IPS-NIHi7 (cell line): ENCODE results near the gene RFTN2.
"Not testable (repeated sequence)": the region's sequence is repeated elsewhere in the genome, so short reads cannot be mapped to it uniquely, and the experiment has no call there.

Experiments used
- DNase-seq: peaks from one replicate; pipeline ENCODE4 v3.0.0; 2012; ENCODE audit warnings: mixed read lengths; ENCODE audit errors: extremely low spot score

The RFTN2 gene

GRCh38 chr2:197675246-197675645, at the start of gene RFTN2:
TSS of gene RFTN2 (minus strand) at chr2:197675587. CDS start at chr2:197675458, 129 bp downstream.
- DNase-seq, result no peak

GRCh38 chr2:197717863-197718262, 42.5 kb upstream of the RFTN2 start:
- DNase-seq, result no peak

- no peak for DNase-seq
Observed at GRCh38 chr2:197713271-197713670, 37.9 kb upstream of the RFTN2 start.

- DNase-seq, result no peak
Observed at GRCh38 chr2:197711578-197711977, 36.2 kb upstream of the RFTN2 start.

- no peak for DNase-seq
Observed at GRCh38 chr2:197710424-197711042, 35.1 kb upstream of the RFTN2 start.

- DNase-seq, result not testable (repeated sequence)
Observed at GRCh38 chr2:197709140-197709539, 33.8 kb upstream of the RFTN2 start.

- DNase-seq, result no peak
Observed at GRCh38 chr2:197708331-197708730, 32.9 kb upstream of the RFTN2 start.

GRCh38 chr2:197707316-197708213, 32.2 kb upstream of the RFTN2 start:
- DNase-seq, result peak; percentile 26

- no peak for DNase-seq
Observed at GRCh38 chr2:197706839-197707207, 31.4 kb upstream of the RFTN2 start.

- DNase-seq, result peak; percentile 14
Observed at GRCh38 chr2:197705912-197706838, 30.8 kb upstream of the RFTN2 start.

GRCh38 chr2:197705121-197705911, 29.9 kb upstream of the RFTN2 start, which contains the start of gene MARS2:
TSS of gene MARS2 (plus strand) at chr2:197705369. CDS start at chr2:197705406, 37 bp downstream.
- DNase-seq, result peak; percentile 97

GRCh38 chr2:197704434-197705120, 29.2 kb upstream of the RFTN2 start:
- no peak for DNase-seq

- no peak for DNase-seq
Observed at GRCh38 chr2:197700960-197701359, 25.6 kb upstream of the RFTN2 start.

- DNase-seq, result not testable (repeated sequence)
Observed at GRCh38 chr2:197699724-197700123, 24.3 kb upstream of the RFTN2 start.

- not testable (repeated sequence) for DNase-seq
Observed at GRCh38 chr2:197696571-197696970, 21.2 kb upstream of the RFTN2 start.

- DNase-seq, result not testable (repeated sequence)
Observed at GRCh38 chr2:197695971-197696370, 20.6 kb upstream of the RFTN2 start.

GRCh38 chr2:197695206-197695605, 19.8 kb upstream of the RFTN2 start:
- DNase-seq, result not testable (repeated sequence)

- DNase-seq, result no peak
Observed at GRCh38 chr2:197677483-197677882, 2.1 kb upstream of the RFTN2 start.

- no peak for DNase-seq
Observed at GRCh38 chr2:197677056-197677455, 1.7 kb upstream of the RFTN2 start.

GRCh38 chr2:197675711-197676188, 363 bp upstream of the RFTN2 start:
- DNase-seq, result peak; percentile 43
